Mesangial cell (primary cell): ENCODE results near the gene H1-8. TPM values are rescaled to one million over a fixed set of nuclear protein-coding genes. Genes with fewer than 3 reads are reported as not detected.

Experiments
- total RNA-seq: library from RNA; depleted of rRNA; stranded (reverse); fragments of >200 nt; gene quantifications from 2 replicates; pipeline ENCODE4 v1.2.3, GENCODE V29; 2015

H1-8 gene
- total RNA-seq, result not detected in 2 replicates

GRCh38 chr3:129543156-129543790 lies at the start of gene H1-8:
Gene H1-8, plus strand, starts transcription at chr3:129543175. Its CDS starts 44 bp downstream, at chr3:129543219.

GRCh38 chr3:129528589-129529100 lies 14.3 kb upstream of the H1-8 start, which contains the start of gene RHO:
Gene RHO, plus strand, starts transcription at chr3:129528639. Its CDS starts 95 bp downstream, at chr3:129528734.

Other genes with a start within 250 kb of the H1-8 start
- gene EFCAB12, start 114.5 kb upstream of the H1-8 start, total RNA-seq, result under 0.01 TPM in 1 of 2 replicates, not detected in the other
- gene MBD4, start 103.2 kb upstream of the H1-8 start, total RNA-seq, result 7.5 and 10.9 TPM in 2 replicates
- 14.0 and 15.2 TPM in 2 replicates for gene IFT122, start 103.0 kb upstream of the H1-8 start, total RNA-seq
- gene RHO, start 14.5 kb upstream of the H1-8 start, total RNA-seq, result not detected in 2 replicates
- 125 and 347 TPM in 2 replicates for gene PLXND1, start 63.5 kb downstream of the H1-8 start, total RNA-seq